ENCODE data around the gene TRMT13. TPM values are rescaled to one million over a fixed set of nuclear protein-coding genes. Genes with fewer than 3 reads are reported as not detected.

The TRMT13 gene
- polyA plus RNA-seq, 1 donor (not counting 4 experiments of a cell fraction or from before 2014, with no cell fraction given), result 15.3 TPM

DNA sequence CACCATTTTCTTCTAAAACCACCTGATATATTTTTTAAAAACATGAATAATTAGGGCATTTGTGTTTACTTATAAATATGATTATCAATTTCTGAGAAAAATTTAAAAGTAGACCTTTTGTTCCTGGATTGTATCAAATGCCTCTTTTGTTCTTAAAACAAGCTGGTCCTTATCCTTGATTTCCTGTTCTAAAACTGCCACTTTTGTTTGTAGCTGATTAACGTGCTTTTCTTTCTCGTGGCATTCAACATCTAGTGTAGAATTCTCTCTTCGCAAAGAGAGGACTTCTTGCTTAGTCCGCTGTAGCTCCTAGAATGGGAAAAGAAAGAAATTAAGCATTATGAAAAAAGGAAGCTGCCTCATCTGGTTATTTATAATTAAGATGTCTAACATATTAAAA is 25.3 kb upstream of the TRMT13 start:
- Histone ChIP-seq H3K4me1 (ENCODE audit: control insufficient read depth, extremely low read depth, insufficient read depth, low read length) (no peaks in the 10 kb centered on the region), H3K27me3 (ENCODE audit: control insufficient read depth, extremely low read depth, insufficient read depth, low read length) (no peaks in the 10 kb centered on the region), H2AFZ (ENCODE audit: control insufficient read depth, low read length) (no peak overlapping the region), H3K4me3 (ENCODE audit: control insufficient read depth in 2 of 3, extremely low read depth in 1 of 3, insufficient read depth in 2 of 3, low read depth in 1 of 3, low read length in 3 of 3) (no peak overlapping the region), H3K4me2 (ENCODE audit: control insufficient read depth, extremely low read depth, insufficient read depth, low read depth, low read length) (no peak overlapping the region), H3K27ac (ENCODE audit: control insufficient read depth, insufficient read depth, low read length) (no peak overlapping the region), H3K9ac (ENCODE audit: control insufficient read depth, extremely low read depth, insufficient read depth, low read length) (no peak overlapping the region), H3K36me3 (ENCODE audit: control insufficient read depth in 2 of 2, extremely low read depth in 1 of 2, insufficient read depth in 2 of 2, low read length in 2 of 2) (peaks cover 0 to 2% of the 10 kb centered on the region in 2 experiments), H3K9me3 (ENCODE audit: control insufficient read depth, low read depth, low read length) (no peaks in the 10 kb centered on the region), H3K79me2 (ENCODE audit: control insufficient read depth, insufficient read depth, low read length) (no peaks in the 10 kb centered on the region), H4K20me1 (ENCODE audit: control insufficient read depth, extremely low read depth, insufficient read depth, low read length) (no peaks in the 10 kb centered on the region), H3K9me1 (ENCODE audit: control insufficient read depth, extremely low read depth, insufficient read depth, low read length) (no peaks in the 10 kb centered on the region)
- DNase-seq (ENCODE audit: low read depth, low spot score), result no peak
- dilution Hi-C loops (cut with MboI; ENCODE audit: extremely low pct_ligation_motif_present, low sequenced_read_pairs), result no loop called here
- TF ChIP-seq, protein P1, sequence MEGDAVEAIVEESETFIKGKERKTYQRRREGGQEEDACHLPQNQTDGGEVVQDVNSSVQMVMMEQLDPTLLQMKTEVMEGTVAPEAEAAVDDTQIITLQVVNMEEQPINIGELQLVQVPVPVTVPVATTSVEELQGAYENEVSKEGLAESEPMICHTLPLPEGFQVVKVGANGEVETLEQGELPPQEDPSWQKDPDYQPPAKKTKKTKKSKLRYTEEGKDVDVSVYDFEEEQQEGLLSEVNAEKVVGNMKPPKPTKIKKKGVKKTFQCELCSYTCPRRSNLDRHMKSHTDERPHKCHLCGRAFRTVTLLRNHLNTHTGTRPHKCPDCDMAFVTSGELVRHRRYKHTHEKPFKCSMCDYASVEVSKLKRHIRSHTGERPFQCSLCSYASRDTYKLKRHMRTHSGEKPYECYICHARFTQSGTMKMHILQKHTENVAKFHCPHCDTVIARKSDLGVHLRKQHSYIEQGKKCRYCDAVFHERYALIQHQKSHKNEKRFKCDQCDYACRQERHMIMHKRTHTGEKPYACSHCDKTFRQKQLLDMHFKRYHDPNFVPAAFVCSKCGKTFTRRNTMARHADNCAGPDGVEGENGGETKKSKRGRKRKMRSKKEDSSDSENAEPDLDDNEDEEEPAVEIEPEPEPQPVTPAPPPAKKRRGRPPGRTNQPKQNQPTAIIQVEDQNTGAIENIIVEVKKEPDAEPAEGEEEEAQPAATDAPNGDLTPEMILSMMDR (optimal IDR thresholded peaks at IDR 0.05 in 1 of 3, IDR thresholded peaks at IDR 0.05 in 1 of 3, conservative IDR thresholded peaks at IDR 0.05 in 1 of 3; ENCODE audit: extremely low read depth in 1 of 3, insufficient read depth in 2 of 3, low read length in 3 of 3), result no peak
- no peak for TF ChIP-seq EZH2 (IDR thresholded peaks at IDR 0.05; ENCODE audit: low read length)
- no peak for FAIRE-seq

DNA sequence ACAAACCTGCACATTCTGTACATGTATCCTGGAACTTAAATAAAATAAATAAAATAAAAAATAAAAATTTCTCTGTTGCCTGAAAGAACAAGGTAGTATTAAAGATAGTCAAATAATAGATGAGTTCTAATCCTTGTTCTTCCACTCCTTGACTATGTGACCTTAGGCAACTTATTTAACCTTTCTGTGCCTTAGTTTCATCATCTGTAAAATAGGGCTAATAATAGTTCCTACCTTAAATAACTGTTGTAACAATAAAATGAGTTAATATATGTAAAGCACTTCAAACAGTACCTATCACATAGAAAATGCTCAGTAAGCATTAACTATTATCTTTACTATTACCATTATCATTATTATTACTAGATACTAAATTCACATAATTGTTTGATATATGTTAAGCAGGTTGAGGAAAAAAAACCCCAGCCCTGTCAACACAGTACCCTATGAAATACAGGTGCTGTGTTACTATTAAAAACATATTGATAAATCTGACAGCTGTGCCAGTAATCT is 23.4 kb upstream of the TRMT13 start:
- H3K27me3 ChIP-seq (ENCODE audit: control insufficient read depth, extremely low read depth, insufficient read depth, low read length), result no peaks in the 10 kb centered on the region
- no peak overlapping the region for H3K4me3 ChIP-seq (ENCODE audit: control insufficient read depth in 2 of 3, extremely low read depth in 1 of 3, insufficient read depth in 2 of 3, low read depth in 1 of 3, low read length in 3 of 3)
- DNase-seq (ENCODE audit: low read depth, low spot score), result no peak
- H3K9me3 ChIP-seq (ENCODE audit: control insufficient read depth, low read depth, low read length), result no peaks in the 10 kb centered on the region
- no peaks in the 10 kb centered on the region for H3K4me1 ChIP-seq (ENCODE audit: control insufficient read depth, extremely low read depth, insufficient read depth, low read length)
- H3K36me3 ChIP-seq (ENCODE audit: control insufficient read depth in 2 of 2, extremely low read depth in 1 of 2, insufficient read depth in 2 of 2, low read length in 2 of 2), result no peaks in the 10 kb centered on the region
- no peak overlapping the region for H3K4me2 ChIP-seq (ENCODE audit: control insufficient read depth, extremely low read depth, insufficient read depth, low read depth, low read length)
- dilution Hi-C loops (cut with MboI; ENCODE audit: extremely low pct_ligation_motif_present, low sequenced_read_pairs), result no loop called here
- H4K20me1 ChIP-seq (ENCODE audit: control insufficient read depth, extremely low read depth, insufficient read depth, low read length), result no peaks in the 10 kb centered on the region
- H3K9me1 ChIP-seq (ENCODE audit: control insufficient read depth, extremely low read depth, insufficient read depth, low read length), result no peaks in the 10 kb centered on the region
- H2AFZ ChIP-seq (ENCODE audit: control insufficient read depth, low read length), result no peak overlapping the region
- H3K27ac ChIP-seq (ENCODE audit: control insufficient read depth, insufficient read depth, low read length), result no peak overlapping the region
- H3K9ac ChIP-seq (ENCODE audit: control insufficient read depth, extremely low read depth, insufficient read depth, low read length), result no peak overlapping the region
- TF ChIP-seq EZH2 (IDR thresholded peaks at IDR 0.05; ENCODE audit: low read length), result no peak
- TF ChIP-seq, protein P1 (optimal IDR thresholded peaks at IDR 0.05 in 1 of 3, IDR thresholded peaks at IDR 0.05 in 1 of 3, conservative IDR thresholded peaks at IDR 0.05 in 1 of 3; ENCODE audit: extremely low read depth in 1 of 3, insufficient read depth in 2 of 3, low read length in 3 of 3), result no peak
- H3K79me2 ChIP-seq (ENCODE audit: control insufficient read depth, insufficient read depth, low read length), result no peaks in the 10 kb centered on the region
- FAIRE-seq, result no peak

All from keratinocyte (primary cell).